Uterus (tissue), 4 donors: ENCODE results near the gene PDK4. TPM values are rescaled to one million over a fixed set of nuclear protein-coding genes. Genes with fewer than 3 reads are reported as not detected.

Experiments
- DNase-seq, 2 donors: peaks; one replicate each; pipeline ENCODE4 v3.0.0-alpha.2; 2019 to 2020
- H3K27ac ChIP-seq, 2 donors: fragments of 200-600 bp; sonication (generic); 1 replicate in 1 of 2; 2 replicates in 1 of 2; pipeline ENCODE4 v1.5.1; 2016 to 2018
- H3K27me3 ChIP-seq, 2 donors: fragments of 200-600 bp; sonication (generic); one replicate each; pipeline ENCODE4 v1.5.1; 2018 to 2019; ENCODE audit warnings: control low read depth in 1 of 2
- H3K36me3 ChIP-seq, 2 donors: fragments of 200-600 bp; sonication (generic); one replicate each; pipeline ENCODE4 v1.5.1; 2019; ENCODE audit warnings: control low read depth in 1 of 2
- H3K4me1 ChIP-seq, 2 donors: fragments of 200-600 bp; sonication (generic); one replicate each; pipeline ENCODE4 v1.5.1; 2018 to 2019; ENCODE audit warnings: control low read depth in 1 of 2
- H3K4me3 ChIP-seq, 2 donors: fragments of 200-600 bp; sonication (generic); 1 replicate in 1 of 2; 2 replicates in 1 of 2; pipeline ENCODE4 v1.5.1; 2018 to 2019; ENCODE audit warnings: mild to moderate bottlenecking in 1 of 2
- H3K9me3 ChIP-seq, 2 donors: fragments of 200-600 bp; sonication (generic); one replicate each; pipeline ENCODE4 v1.5.1; 2019; ENCODE audit warnings: control low read depth in 1 of 2
- CTCF ChIP-seq, 4 experiments: fragments of 200-600 bp in 2 of 4; fragments of 450-650 bp in 2 of 4; sonication (generic) in 2 of 4; IDR thresholded peaks; one replicate each; pipeline ENCODE4 v1.5.1; 2016 to 2019; ENCODE audit warnings: antibody characterized with exemption in 4 of 4, mild to moderate bottlenecking in 2 of 4, moderate library complexity in 1 of 4
- POLR2A ChIP-seq, 2 donors: fragments of 450-650 bp; IDR thresholded peaks; one replicate each; pipeline ENCODE4 v1.6.1; 2016; ENCODE audit warnings: antibody characterized with exemption in 2 of 2, mild to moderate bottlenecking in 1 of 2, moderate library complexity in 1 of 2
- intact Hi-C: fragments of 100-400 bp; cut with DNase I; formaldehyde crosslinking; loops from one replicate; pipeline ENCODE4 v1.15.1; 2023; ENCODE audit warnings: low total_unique reads
- total RNA-seq, 4 donors: library from RNA; depleted of rRNA in 3 of 4; stranded (reverse); fragments of >200 nt in 3 of 4; gene quantifications; one replicate each; pipeline versions ENCODE4 v1.1.0 to v1.2.4, GENCODE V29; 2014 to 2023
- donor health status: DM: yes; HTN: yes; CAD: no.

PDK4 gene
- total RNA-seq, 4 donors from 2014 or later, result 12.0 to 509 (median 177) TPM

DNA sequence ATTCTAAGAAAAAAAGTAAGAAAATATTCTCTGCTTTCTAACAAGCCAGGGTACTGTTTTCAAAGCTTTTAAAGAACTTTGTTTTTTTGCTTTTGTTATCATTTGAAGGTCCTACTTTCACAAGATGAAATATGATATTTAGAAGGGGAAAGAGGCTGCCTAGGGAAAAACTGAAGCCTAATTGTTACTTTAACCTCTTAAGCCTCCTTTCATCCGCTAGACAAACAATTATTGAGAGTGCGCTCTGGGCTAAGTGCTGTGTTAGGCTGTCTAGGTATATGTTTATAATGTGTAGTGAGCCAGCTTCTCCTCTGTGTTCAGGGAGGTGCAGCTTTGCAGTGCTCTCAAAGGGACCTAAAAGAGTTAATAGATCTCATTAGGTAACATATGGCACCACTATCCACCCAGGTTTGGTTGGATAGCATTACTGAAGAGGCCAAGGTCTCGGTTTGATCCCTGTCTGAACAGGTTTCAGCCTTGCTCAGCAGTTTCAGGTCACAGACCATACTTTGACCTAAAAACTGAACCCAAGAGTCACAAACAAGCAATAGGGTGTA lies 17.9 kb downstream of the PDK4 start:
- TF ChIP-seq CTCF (IDR thresholded peaks at IDR 0.05), result no peak
- no peak for TF ChIP-seq POLR2A (IDR thresholded peaks at IDR 0.05)

GRCh38 chr7:95577137-95577536 lies 19.2 kb downstream of the PDK4 start:
- Histone ChIP-seq H3K27ac (no peak overlapping the region), H3K4me1 (no peaks in the 10 kb centered on the region), H3K27me3 (no peaks in the 10 kb centered on the region), H3K4me3 (no peak overlapping the region), H3K36me3 (no peaks in the 10 kb centered on the region), H3K9me3 (no peaks in the 10 kb centered on the region)
- intact Hi-C loops, result no loop called here
- DNase-seq, result no peak
- no peak for TF ChIP-seq CTCF (IDR thresholded peaks at IDR 0.05)
- no peak for TF ChIP-seq POLR2A (IDR thresholded peaks at IDR 0.05)

More for the DNA sequence above, 17.9 kb downstream of the PDK4 start:
- no peak overlapping the region for H3K4me3 ChIP-seq
- no peak overlapping the region for H3K27ac ChIP-seq
- no peak for DNase-seq
- H3K27me3 ChIP-seq, result no peaks in the 10 kb centered on the region
- intact Hi-C loops, result no loop called here
- H3K36me3 ChIP-seq, result no peaks in the 10 kb centered on the region
- H3K4me1 ChIP-seq, result no peaks in the 10 kb centered on the region
- no peaks in the 10 kb centered on the region for H3K9me3 ChIP-seq

DNA sequence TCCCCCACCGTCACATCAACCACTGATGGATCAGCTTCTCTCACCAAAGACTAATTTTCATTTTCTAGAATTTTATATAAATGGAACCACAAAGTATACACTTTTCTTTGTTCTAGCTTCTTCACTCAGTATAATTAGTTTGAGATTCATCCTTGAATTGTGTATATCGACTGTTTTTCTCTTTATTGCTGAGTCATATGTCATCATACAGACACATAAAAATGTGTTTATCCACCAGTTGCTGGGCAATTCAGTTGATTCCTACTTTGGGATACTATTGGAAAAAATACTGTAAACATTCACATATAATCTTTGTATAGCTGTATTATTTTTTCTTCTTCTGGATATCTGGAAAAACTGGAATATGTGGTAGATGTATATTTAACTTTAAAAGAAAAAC lies 26.6 kb downstream of the PDK4 start:
- no peaks in the 10 kb centered on the region for H3K27me3 ChIP-seq
- intact Hi-C loops, result no loop called here
- TF ChIP-seq POLR2A (IDR thresholded peaks at IDR 0.05), result no peak
- no peak for TF ChIP-seq CTCF (IDR thresholded peaks at IDR 0.05)
- H3K36me3 ChIP-seq, result no peaks in the 10 kb centered on the region
- H3K9me3 ChIP-seq, result no peaks in the 10 kb centered on the region
- H3K4me1 ChIP-seq, result no peaks in the 10 kb centered on the region
- no peak overlapping the region for H3K4me3 ChIP-seq
- no peak overlapping the region for H3K27ac ChIP-seq
- DNase-seq, result no peak

DNA sequence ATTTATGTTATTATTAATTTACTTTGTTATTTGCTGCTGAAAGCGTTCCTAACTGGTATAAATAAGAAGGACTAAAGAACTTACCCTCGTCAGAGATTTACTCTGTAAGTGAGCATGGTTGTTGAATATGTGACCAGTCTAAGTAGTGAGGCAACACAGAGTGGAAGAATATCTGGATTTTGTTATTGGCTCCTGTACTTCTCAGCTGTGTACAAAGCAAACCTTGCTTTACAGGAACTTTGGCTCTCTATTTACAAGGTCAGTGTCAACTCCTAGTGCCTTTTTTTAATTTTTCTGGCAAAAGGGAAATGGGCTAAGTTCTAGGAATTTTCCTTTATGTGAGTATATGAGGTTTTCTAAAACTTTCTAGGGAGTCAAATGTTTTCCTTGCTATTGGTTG lies 35.6 kb downstream of the PDK4 start:
- no peaks in the 10 kb centered on the region for H3K4me1 ChIP-seq
- H3K4me3 ChIP-seq, result no peak overlapping the region
- H3K36me3 ChIP-seq, result no peaks in the 10 kb centered on the region
- no peak for DNase-seq
- no peaks in the 10 kb centered on the region for H3K9me3 ChIP-seq
- no peak overlapping the region for H3K27ac ChIP-seq
- intact Hi-C loops, result no loop called here
- H3K27me3 ChIP-seq, result no peaks in the 10 kb centered on the region
- no peak for TF ChIP-seq CTCF (IDR thresholded peaks at IDR 0.05)
- no peak for TF ChIP-seq POLR2A (IDR thresholded peaks at IDR 0.05)

DNA sequence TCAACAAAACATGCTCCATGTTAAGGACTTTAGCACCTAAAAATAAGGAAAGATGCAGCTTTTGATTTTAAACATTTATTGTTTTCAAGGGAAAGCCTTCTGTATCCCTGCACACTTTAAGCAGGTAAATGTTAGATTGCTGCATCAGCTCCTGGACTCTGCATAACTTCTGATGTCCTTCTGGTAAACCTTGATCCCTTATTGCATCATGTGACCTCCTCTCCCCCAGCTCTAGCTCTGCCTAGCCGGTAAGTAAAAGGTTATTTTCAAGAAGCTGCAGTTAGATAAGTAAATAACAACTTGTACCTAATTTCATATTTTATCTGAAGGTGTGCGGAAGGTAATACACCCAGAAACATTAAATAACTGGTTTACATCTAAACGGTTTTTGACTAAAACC lies 37.5 kb downstream of the PDK4 start:
- Histone ChIP-seq H3K9me3 (no peaks in the 10 kb centered on the region), H3K27ac (no peak overlapping the region), H3K36me3 (no peaks in the 10 kb centered on the region), H3K27me3 (no peaks in the 10 kb centered on the region), H3K4me1 (no peaks in the 10 kb centered on the region), H3K4me3 (no peak overlapping the region)
- intact Hi-C loops, result no loop called here
- no peak for DNase-seq
- TF ChIP-seq POLR2A (IDR thresholded peaks at IDR 0.05), result no peak
- TF ChIP-seq CTCF (IDR thresholded peaks at IDR 0.05), result no peak
